Measurements from ENCODE around the gene ATF6. TPM values are rescaled to one million over a fixed set of nuclear protein-coding genes. Genes with fewer than 3 reads are reported as not detected.

ATF6 gene
- total RNA-seq, 1 experiment from 2014 or later = 10.6 TPM

DNA sequence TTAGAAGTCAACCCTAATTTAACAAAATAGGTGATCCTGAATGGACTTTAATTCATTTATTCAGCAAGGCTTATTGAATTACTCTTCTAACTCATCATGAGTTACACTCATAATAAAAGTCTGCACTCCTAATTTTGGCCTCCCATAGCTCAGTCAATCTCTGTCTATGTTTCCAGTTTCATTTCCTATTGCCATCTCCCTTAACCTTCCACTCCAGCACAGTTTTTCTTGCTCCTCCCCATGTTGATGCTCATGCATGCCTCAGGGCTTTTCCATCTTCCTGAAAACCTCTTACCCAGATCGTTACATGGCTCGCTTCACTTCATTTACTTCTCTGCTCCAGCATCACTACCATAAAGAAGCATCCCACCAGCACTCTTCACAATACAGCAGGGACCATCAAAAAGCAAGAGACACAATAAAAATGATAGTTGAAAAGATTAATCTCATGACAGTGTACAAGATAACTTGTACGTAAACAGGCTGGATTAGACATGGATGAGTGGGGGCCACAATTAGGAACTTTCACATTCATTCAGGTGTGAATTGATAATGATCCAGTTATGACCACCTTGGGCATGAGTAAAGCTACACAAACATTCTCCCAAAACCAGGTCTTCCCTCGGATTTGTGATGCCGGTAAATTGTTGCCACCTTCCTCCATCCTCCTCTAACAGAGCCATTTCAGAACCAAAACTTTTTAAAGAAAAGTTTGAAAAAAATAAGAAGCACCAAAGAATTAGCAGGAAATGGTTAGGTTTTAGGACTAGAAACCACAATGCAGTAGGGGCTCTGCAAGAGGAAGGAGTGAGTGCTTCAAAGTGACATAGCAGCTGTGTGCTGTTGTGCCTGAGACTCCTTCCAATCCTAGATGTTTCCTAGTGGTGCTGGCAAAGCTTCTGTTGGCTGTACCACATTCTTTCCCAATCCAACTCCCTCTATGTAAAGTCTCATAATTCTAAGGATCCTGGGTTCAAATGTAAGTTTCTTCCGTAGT lies 167.8 kb downstream of the ATF6 start (continued):
- TF ChIP-seq, protein P1, sequence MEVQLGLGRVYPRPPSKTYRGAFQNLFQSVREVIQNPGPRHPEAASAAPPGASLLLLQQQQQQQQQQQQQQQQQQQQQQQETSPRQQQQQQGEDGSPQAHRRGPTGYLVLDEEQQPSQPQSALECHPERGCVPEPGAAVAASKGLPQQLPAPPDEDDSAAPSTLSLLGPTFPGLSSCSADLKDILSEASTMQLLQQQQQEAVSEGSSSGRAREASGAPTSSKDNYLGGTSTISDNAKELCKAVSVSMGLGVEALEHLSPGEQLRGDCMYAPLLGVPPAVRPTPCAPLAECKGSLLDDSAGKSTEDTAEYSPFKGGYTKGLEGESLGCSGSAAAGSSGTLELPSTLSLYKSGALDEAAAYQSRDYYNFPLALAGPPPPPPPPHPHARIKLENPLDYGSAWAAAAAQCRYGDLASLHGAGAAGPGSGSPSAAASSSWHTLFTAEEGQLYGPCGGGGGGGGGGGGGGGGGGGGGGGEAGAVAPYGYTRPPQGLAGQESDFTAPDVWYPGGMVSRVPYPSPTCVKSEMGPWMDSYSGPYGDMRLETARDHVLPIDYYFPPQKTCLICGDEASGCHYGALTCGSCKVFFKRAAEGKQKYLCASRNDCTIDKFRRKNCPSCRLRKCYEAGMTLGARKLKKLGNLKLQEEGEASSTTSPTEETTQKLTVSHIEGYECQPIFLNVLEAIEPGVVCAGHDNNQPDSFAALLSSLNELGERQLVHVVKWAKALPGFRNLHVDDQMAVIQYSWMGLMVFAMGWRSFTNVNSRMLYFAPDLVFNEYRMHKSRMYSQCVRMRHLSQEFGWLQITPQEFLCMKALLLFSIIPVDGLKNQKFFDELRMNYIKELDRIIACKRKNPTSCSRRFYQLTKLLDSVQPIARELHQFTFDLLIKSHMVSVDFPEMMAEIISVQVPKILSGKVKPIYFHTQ (CRISPR knock-in tag; IDR thresholded peaks at IDR 0.05) = no peak
- TF ChIP-seq ZNF396 (CRISPR knock-in tag; IDR thresholded peaks at IDR 0.05; ENCODE audit: borderline replicate concordance) (no peak), ESRRA (CRISPR knock-in tag; IDR thresholded peaks at IDR 0.05; ENCODE audit: borderline replicate concordance) (no peak), TEAD1 (CRISPR knock-in tag; IDR thresholded peaks at IDR 0.05) (no peak), CREM (CRISPR knock-in tag; IDR thresholded peaks at IDR 0.05) (no peak), ZNF416 (CRISPR knock-in tag; IDR thresholded peaks at IDR 0.05) (no peak), OVOL2 (CRISPR knock-in tag; IDR thresholded peaks at IDR 0.05; ENCODE audit: borderline replicate concordance) (no peak), GABPB1 (CRISPR knock-in tag; IDR thresholded peaks at IDR 0.05) (no peak)
- TF ChIP-seq, protein P2, sequence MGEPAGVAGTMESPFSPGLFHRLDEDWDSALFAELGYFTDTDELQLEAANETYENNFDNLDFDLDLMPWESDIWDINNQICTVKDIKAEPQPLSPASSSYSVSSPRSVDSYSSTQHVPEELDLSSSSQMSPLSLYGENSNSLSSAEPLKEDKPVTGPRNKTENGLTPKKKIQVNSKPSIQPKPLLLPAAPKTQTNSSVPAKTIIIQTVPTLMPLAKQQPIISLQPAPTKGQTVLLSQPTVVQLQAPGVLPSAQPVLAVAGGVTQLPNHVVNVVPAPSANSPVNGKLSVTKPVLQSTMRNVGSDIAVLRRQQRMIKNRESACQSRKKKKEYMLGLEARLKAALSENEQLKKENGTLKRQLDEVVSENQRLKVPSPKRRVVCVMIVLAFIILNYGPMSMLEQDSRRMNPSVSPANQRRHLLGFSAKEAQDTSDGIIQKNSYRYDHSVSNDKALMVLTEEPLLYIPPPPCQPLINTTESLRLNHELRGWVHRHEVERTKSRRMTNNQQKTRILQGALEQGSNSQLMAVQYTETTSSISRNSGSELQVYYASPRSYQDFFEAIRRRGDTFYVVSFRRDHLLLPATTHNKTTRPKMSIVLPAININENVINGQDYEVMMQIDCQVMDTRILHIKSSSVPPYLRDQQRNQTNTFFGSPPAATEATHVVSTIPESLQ (CRISPR knock-in tag; IDR thresholded peaks at IDR 0.05) = no peak
- TF ChIP-seq, protein P3, sequence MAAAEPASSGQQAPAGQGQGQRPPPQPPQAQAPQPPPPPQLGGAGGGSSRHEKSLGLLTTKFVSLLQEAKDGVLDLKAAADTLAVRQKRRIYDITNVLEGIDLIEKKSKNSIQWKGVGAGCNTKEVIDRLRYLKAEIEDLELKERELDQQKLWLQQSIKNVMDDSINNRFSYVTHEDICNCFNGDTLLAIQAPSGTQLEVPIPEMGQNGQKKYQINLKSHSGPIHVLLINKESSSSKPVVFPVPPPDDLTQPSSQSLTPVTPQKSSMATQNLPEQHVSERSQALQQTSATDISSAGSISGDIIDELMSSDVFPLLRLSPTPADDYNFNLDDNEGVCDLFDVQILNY (CRISPR knock-in tag; IDR thresholded peaks at IDR 0.05) = no peak
- TF ChIP-seq, protein P4, sequence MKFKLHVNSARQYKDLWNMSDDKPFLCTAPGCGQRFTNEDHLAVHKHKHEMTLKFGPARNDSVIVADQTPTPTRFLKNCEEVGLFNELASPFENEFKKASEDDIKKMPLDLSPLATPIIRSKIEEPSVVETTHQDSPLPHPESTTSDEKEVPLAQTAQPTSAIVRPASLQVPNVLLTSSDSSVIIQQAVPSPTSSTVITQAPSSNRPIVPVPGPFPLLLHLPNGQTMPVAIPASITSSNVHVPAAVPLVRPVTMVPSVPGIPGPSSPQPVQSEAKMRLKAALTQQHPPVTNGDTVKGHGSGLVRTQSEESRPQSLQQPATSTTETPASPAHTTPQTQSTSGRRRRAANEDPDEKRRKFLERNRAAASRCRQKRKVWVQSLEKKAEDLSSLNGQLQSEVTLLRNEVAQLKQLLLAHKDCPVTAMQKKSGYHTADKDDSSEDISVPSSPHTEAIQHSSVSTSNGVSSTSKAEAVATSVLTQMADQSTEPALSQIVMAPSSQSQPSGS (CRISPR knock-in tag; IDR thresholded peaks at IDR 0.05; ENCODE audit: borderline replicate concordance, low read depth) = no peak
- TF ChIP-seq, protein P5, sequence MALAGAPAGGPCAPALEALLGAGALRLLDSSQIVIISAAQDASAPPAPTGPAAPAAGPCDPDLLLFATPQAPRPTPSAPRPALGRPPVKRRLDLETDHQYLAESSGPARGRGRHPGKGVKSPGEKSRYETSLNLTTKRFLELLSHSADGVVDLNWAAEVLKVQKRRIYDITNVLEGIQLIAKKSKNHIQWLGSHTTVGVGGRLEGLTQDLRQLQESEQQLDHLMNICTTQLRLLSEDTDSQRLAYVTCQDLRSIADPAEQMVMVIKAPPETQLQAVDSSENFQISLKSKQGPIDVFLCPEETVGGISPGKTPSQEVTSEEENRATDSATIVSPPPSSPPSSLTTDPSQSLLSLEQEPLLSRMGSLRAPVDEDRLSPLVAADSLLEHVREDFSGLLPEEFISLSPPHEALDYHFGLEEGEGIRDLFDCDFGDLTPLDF (CRISPR knock-in tag; IDR thresholded peaks at IDR 0.05) = no peak

DNA sequence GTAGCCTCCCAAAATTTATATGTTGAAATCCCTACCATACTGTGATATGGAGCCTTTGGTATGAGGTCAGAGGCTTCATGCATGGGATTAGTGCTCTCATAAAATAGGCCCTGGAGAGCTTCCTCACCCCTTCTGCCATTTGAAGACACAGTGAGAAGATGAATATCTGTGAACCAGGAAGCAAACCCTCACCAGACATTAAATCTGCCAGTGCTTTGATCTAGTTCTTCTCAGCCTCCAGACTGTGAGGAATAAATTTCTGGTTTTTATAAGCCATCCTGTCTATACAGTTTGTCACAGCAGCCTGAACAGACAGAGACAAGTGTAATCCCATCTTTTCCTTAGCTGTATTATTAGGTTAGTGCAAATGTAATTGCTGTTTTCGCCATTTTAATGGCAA lies 169.1 kb downstream of the ATF6 start:
- DNase-seq (ENCODE audit: low spot score) = no peak
- Mint-ChIP-seq H3K27me3 (ENCODE audit: low read depth) (no peaks in the 10 kb centered on the region), H3K4me3 (no peak overlapping the region), H3K27ac (no peak overlapping the region), H3K9me3 (no peaks in the 10 kb centered on the region), H3K4me1 (no peaks in the 10 kb centered on the region), H3K36me3 (no peaks in the 10 kb centered on the region)
- ChIA-PET POLR2A (no interaction called here), CTCF (interaction anchor here (0.7 kb wide), 1 partner anchor 30 kb away, joined by 3 read pairs; no protein-coding TSS in a partner anchor)
- TF ChIP-seq, protein P5 (CRISPR knock-in tag; IDR thresholded peaks at IDR 0.05) = no peak
- TF ChIP-seq ZNF416 (CRISPR knock-in tag; IDR thresholded peaks at IDR 0.05) (no peak), ELF4 (CRISPR knock-in tag; IDR thresholded peaks at IDR 0.05; ENCODE audit: low read depth) (no peak), ZNF396 (CRISPR knock-in tag; IDR thresholded peaks at IDR 0.05; ENCODE audit: borderline replicate concordance) (no peak), SOX15 (CRISPR knock-in tag; IDR thresholded peaks at IDR 0.05) (no peak), NFE2L1 (CRISPR knock-in tag; IDR thresholded peaks at IDR 0.05) (no peak), HMGA2 (CRISPR knock-in tag; IDR thresholded peaks at IDR 0.05) (no peak)
- TF ChIP-seq, protein P6, sequence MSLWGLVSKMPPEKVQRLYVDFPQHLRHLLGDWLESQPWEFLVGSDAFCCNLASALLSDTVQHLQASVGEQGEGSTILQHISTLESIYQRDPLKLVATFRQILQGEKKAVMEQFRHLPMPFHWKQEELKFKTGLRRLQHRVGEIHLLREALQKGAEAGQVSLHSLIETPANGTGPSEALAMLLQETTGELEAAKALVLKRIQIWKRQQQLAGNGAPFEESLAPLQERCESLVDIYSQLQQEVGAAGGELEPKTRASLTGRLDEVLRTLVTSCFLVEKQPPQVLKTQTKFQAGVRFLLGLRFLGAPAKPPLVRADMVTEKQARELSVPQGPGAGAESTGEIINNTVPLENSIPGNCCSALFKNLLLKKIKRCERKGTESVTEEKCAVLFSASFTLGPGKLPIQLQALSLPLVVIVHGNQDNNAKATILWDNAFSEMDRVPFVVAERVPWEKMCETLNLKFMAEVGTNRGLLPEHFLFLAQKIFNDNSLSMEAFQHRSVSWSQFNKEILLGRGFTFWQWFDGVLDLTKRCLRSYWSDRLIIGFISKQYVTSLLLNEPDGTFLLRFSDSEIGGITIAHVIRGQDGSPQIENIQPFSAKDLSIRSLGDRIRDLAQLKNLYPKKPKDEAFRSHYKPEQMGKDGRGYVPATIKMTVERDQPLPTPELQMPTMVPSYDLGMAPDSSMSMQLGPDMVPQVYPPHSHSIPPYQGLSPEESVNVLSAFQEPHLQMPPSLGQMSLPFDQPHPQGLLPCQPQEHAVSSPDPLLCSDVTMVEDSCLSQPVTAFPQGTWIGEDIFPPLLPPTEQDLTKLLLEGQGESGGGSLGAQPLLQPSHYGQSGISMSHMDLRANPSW (CRISPR knock-in tag; conservative IDR thresholded peaks at IDR 0.05; ENCODE audit: low read depth) = no peak
- no peak for ATAC-seq

All from WTC11 (cell line).